Mononuclear cell (primary cell): ENCODE results near the gene CAVIN1. TPM values are rescaled to one million over a fixed set of nuclear protein-coding genes. Genes with fewer than 3 reads are reported as not detected.
"Not testable (repeated sequence)": the region's sequence is repeated elsewhere in the genome, so short reads cannot be mapped to it uniquely, and the experiment has no call there.

ENCODE experiments used
- H3K27me3 ChIP-seq: 2 replicates; pipeline ENCODE4 v1.6.0; 2011; ENCODE audit warnings: low read length, control low read depth; ENCODE audit not compliant: insufficient read depth
- H3K4me1 ChIP-seq: 2 replicates; pipeline ENCODE4 v1.5.1; 2011; ENCODE audit warnings: mild to moderate bottlenecking, low read length, control low read depth; ENCODE audit not compliant: insufficient read depth
- H3K4me3 ChIP-seq: 2 replicates; pipeline ENCODE4 v1.5.1; 2011; ENCODE audit warnings: mild to moderate bottlenecking, low read length, moderate library complexity
- H3K9me3 ChIP-seq: 2 replicates; pipeline ENCODE4 v1.5.1; 2011; ENCODE audit warnings: low read depth, mild to moderate bottlenecking, control low read depth, low read length
- total RNA-seq: library from RNA; depleted of rRNA; stranded (reverse); fragments of >200 nt; gene quantifications from one replicate; pipeline ENCODE4 v1.2.3, GENCODE V29; 2012

The CAVIN1 gene
- total RNA-seq, 1 donor: 0.21 TPM

DNA sequence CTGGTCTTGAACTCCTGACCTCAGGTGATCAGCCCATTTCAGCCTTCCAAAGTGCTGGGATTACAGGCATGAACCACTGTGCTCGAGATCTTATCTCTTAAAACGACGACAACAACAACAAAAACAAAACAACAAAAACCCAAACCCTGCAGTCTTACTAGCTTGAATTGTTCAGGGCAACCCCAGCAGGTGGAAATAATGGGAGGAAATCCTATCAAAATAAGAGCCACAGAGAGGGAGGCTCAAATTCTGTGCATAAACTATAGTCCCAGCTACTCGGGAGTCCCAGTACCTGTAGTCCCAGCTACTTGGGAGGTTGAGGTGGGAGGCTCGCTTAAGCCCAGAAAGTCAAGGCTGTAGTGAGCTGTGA lies 19.1 kb upstream of the CAVIN1 start:
- H3K27me3 ChIP-seq: no peaks in the 10 kb centered on the region
- H3K9me3 ChIP-seq: no peaks in the 10 kb centered on the region
- no peak overlapping the region for H3K4me3 ChIP-seq
- peaks cover 20% of the 10 kb centered on the region for H3K4me1 ChIP-seq

DNA sequence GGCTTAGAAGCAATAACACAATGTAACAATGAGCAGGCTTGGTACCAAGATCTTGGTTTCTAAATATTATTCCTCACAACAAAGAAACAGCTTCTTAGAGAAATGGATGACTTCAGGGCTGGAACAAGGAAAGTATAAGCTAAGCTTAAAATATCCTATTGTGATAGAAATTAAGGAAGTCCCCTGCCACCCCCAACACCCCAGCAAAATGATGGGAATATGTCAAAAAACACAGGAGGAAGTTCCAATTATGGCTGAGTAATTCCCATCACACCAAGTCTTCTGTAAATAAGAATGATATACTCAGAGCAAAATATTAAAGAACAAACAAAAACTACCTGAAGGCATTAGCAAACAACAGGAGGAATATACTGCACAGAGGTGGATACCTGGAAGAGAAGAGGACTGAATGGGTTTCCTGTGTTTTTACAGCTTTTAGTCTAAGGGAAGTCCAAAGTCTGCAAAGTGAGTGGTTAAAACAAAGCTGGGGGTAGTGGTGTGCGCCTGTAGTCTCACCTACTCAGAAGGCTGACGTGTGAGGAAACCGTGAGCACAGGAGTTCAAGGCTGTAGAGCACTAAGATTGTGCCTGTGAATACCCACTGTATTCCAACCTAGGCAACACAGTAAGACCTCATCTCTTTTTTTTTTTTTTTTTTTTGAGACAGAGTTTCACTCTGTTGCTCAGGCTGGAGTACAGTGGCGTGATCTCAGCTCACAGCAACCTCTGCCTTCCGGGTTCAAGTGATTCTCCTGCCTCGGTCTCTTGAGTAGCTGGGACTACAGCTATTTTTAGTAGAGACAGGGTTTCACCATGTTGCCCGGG lies 18.5 kb upstream of the CAVIN1 start:
- no peaks in the 10 kb centered on the region for H3K27me3 ChIP-seq
- no peak overlapping the region for H3K4me3 ChIP-seq
- H3K9me3 ChIP-seq: no peaks in the 10 kb centered on the region
- peaks cover 20% of the 10 kb centered on the region for H3K4me1 ChIP-seq

- no peak overlapping the region for H3K4me3 ChIP-seq
- H3K27me3 ChIP-seq: no peaks in the 10 kb centered on the region
- H3K9me3 ChIP-seq: no peaks in the 10 kb centered on the region
- H3K4me1 ChIP-seq: peaks cover 20% of the 10 kb centered on the region
Measured at GRCh38 chr17:42438600-42439567, 15.8 kb upstream of the CAVIN1 start.

DNA sequence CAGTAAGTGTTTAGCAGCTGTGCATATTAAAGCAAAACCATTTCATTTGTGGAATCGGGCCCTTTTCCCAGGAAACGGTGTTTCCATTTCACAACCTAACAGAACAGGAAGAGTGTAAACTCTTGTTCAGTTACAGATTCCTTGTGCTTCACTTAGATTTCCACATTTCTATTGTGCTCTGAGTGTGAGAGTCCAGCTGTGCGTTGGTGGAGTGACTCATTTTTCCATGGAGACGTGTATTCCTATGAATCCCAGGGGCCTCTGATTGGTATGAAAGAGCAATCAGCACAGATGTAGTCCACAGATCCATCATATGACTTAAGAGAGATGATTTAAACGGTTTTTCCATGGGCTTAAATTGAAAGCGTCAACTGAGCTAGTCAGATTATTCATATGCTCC lies 13.3 kb upstream of the CAVIN1 start:
- Histone ChIP-seq H3K9me3 (no peaks in the 10 kb centered on the region), H3K4me1 (peaks cover 14% of the 10 kb centered on the region), H3K4me3 (no peak overlapping the region), H3K27me3 (no peaks in the 10 kb centered on the region)

- H3K4me1 ChIP-seq: peaks cover 8% of the 10 kb centered on the region
- H3K27me3 ChIP-seq: no peaks in the 10 kb centered on the region
- H3K9me3 ChIP-seq: no peaks in the 10 kb centered on the region
- H3K4me3 ChIP-seq: no peak overlapping the region
Measured at GRCh38 chr17:42431758-42432161, 8.7 kb upstream of the CAVIN1 start.

- Histone ChIP-seq H3K9me3 (no peaks in the 10 kb centered on the region), H3K4me1 (peaks cover 8% of the 10 kb centered on the region), H3K4me3 (no peak overlapping the region), H3K27me3 (peaks cover 7% of the 10 kb centered on the region)
Measured at GRCh38 chr17:42429726-42430447, 6.8 kb upstream of the CAVIN1 start.

DNA sequence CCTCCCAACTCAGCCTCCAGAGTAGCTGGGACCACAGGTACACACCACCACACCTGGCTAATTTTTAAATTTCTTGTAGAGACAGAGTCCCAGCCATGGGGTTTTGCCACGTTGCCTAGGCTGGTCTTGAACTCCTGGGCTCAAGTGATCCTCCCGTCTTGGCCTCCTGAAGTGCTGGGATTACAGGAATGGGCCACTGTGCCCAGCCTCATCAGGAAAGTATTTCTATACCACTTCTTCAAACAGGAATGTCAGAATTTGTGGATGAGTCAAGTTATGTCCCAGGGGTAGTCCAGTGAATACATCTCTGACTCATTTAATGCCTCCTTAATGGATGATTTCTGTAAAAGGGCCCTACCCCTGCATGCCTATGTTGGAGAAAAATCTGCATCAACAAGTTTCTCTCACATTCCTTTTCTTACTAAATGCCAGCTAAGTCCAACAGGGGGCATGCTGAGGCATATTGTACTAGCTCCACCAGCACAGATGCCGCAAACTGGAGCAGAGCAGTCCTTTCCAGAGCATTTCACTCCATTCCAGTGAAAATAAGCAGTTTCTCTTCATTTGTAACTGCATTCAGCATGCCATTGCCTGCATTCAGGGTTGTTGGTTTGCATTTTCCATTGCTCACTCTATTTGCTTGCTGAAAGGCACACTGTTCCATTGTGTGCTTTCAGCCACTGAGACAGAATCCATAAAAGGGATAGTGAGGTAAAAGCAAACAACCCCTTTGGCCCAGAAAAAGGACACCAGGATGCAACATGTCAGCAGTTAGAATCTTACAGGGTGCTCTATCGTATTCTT lies 5.3 kb upstream of the CAVIN1 start:
- no peaks in the 10 kb centered on the region for H3K9me3 ChIP-seq
- peaks cover 22% of the 10 kb centered on the region for H3K27me3 ChIP-seq
- H3K4me3 ChIP-seq: no peak overlapping the region
- peaks cover 9% of the 10 kb centered on the region for H3K4me1 ChIP-seq

- no peaks in the 10 kb centered on the region for H3K9me3 ChIP-seq
- H3K4me3 ChIP-seq: no peak overlapping the region
- H3K4me1 ChIP-seq: peaks cover 26% of the 10 kb centered on the region
- peaks cover 51% of the 10 kb centered on the region for H3K27me3 ChIP-seq
Measured at GRCh38 chr17:42424991-42425610, 2.0 kb upstream of the CAVIN1 start.

- Histone ChIP-seq H3K27me3 (peaks cover 51% of the 10 kb centered on the region), H3K4me3 (no peak overlapping the region), H3K9me3 (no peaks in the 10 kb centered on the region), H3K4me1 (peaks cover 26% of the 10 kb centered on the region)
Measured at GRCh38 chr17:42423766-42424165, 710 bp upstream of the CAVIN1 start.

DNA sequence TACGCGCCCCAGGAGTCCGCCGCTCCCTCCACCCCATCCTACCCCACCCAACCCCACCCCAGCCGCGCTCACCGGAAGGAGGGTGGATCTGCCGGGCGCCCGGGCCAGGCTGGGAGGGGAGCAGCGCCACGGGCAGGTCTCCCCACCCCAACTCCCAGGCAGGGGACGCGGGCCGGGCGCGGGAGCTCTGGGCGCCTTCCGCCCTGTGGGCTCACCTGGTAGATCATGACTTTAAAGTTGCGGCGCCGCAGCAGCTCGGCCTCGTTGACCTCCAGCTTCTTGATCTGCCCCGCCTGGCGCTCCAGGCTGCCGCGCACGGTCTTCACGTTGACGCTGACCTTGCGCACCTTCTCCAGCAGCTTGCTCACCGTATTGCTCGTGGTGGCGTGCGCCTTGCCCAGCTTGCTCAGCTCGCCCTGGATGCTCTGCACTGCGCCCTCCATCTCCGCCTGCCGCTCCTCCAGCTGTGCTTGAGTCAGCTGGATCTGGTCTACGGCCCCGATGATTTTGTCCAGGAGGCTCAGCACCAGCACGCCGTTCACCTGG lies 571 bp downstream of the CAVIN1 start:
- Histone ChIP-seq H3K4me3 (no peak overlapping the region), H3K27me3 (peaks cover 51% of the 10 kb centered on the region), H3K4me1 (peaks cover 28% of the 10 kb centered on the region)

DNA sequence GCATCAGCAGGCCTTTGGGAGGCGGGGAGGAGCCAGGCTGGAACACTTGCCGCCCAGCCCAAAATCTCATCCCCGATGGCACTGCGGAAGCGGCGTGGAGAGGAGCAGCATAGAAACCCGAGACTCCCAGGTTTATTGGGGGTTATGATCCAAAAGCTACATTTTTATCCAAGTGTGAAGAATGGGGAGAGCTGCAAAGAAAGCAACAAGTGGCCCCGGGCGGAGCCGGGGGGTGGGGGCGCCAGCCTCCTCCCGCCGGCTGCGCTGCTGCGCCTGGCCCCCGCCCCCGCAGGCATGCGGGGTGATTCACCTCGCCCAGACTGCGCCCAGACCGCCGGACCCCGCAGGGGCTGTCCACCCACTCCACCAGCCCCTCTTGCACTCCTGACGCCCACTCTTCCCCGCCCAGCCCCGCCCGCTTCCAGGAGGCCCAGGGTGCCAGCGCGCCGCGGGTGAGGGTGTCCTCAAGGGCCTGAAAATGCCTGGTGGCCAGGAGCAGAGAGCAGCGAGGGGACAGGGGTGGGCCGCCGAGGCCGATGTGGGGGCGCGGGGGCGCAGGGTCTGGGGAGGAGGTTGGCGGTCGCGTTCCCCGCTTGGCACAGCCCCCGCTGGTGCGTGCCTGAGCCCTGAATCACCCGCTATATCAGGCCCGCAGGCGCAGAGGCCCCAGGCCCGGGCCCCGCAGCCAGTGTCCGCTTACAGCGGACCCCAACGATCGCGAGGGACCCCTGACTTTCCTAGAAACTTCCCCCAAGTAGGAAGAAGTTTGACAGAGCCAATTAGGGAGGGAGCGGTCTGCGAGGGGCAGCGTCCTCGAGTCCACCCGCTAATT lies 1.3 kb downstream of the CAVIN1 start:
- peaks cover 51% of the 10 kb centered on the region for H3K27me3 ChIP-seq
- H3K4me3 ChIP-seq: no peak overlapping the region
- H3K4me1 ChIP-seq: peaks cover 31% of the 10 kb centered on the region
- H3K9me3 ChIP-seq: no peaks in the 10 kb centered on the region

More for the DNA sequence above, 571 bp downstream of the CAVIN1 start:
- H3K9me3 ChIP-seq: no peaks in the 10 kb centered on the region

DNA sequence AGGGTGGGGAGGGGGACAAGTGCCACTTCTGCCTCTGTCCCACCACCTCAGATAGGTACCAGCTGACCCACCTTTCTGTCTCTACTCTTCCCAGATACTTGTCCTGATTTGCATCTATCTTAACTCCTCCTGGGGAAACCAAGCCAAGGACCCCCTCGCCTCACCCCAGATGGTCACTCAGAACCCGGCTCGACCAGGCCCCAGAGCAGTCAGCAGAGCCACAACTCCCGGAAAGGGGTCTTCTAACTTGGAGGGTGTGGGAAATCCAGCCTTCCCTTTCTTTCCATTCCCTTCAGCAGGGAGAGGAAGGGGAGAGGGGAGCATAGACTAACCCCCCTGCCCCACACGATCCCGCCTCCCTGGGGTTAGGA lies 1.9 kb downstream of the CAVIN1 start:
- H3K4me1 ChIP-seq: peaks cover 31% of the 10 kb centered on the region
- H3K9me3 ChIP-seq: no peaks in the 10 kb centered on the region
- no peak overlapping the region for H3K4me3 ChIP-seq
- H3K27me3 ChIP-seq: peaks cover 51% of the 10 kb centered on the region

DNA sequence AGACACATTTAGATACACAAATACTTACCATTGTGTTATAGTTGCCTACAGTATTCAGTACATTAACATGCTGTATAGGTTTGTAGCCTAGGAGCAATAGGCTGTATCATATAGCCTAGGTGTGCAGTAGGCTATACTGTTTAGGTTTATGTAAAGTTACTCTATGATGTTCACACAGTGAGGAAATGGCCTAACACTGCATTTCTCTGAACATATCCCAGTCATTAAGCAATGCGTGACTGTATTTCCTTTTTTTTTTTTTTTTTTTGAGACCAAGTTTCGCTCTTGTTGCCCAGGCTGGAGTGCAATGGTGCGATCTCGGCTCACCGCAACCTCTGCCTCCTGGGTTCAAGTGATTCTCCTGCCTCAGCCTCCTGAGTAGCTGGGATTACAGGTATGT lies 5.1 kb downstream of the CAVIN1 start:
- Histone ChIP-seq H3K27me3 (peaks cover 25% of the 10 kb centered on the region), H3K4me1 (peaks cover 48% of the 10 kb centered on the region)
- H3K9me3 ChIP-seq, H3K4me3 ChIP-seq: not testable (repeated sequence)
